ENCODE measurements around the gene ESRRA. TPM values are rescaled to one million over a fixed set of nuclear protein-coding genes. Genes with fewer than 3 reads are reported as not detected.
A peak's percentile ranks its signal among the peaks of the same experiment; 100 is the strongest.

Gene ESRRA
- total RNA-seq, 4 donors from 2014 or later, result 63.5 to 95.8 (median 76.1) TPM

GRCh38 chr11:64299847-64300648, 5.3 kb upstream of the ESRRA start, which contains the start of gene CATSPERZ:
Gene CATSPERZ, plus strand, starts transcription at chr11:64300358. Its CDS starts 53 bp downstream, at chr11:64300411.
- intact Hi-C loops (cut with DNase I), result loop anchor here (5.0 kb wide), 2 partner anchors 33 to 98 kb away; no protein-coding TSS in a partner anchor
- Histone ChIP-seq H3K27me3 (peaks cover 7 to 84% (median 49%) of the 10 kb centered on the region in 4 donors), H3K4me1 (peaks cover 28 to 50% (median 45%) of the 10 kb centered on the region in 4 donors), H3K27ac (replicated peaks in 1 of 4) (peak within 1 kb of the TSS in 3 of 4 donors; percentile 23 to 57 (median 52)), H3K4me3 (peak within 1 kb of the TSS; percentile 52 to 61 (median 53)), H3K36me3 (no peaks in the 10 kb centered on the region), H3K9me3 (no peaks in the 10 kb centered on the region)
- 22% methylated on average over 37 of the region's 54 CpGs for WGBS
- TF ChIP-seq POLR2A (IDR thresholded peaks at IDR 0.05; ENCODE audit: low read depth) (no peak), EP300 (IDR thresholded peaks at IDR 0.05) (no peak)
- DNase-seq (ENCODE audit: extremely low spot score), result no peak

GRCh38 chr11:64303109-64304031, 2.0 kb upstream of the ESRRA start:
- Histone ChIP-seq H3K36me3 (no peaks in the 10 kb centered on the region), H3K9me3 (no peaks in the 10 kb centered on the region), H3K27ac (replicated peaks in 1 of 4) (peak overlapping the region; percentile 86 to 98 (median 92)), H3K27me3 (peaks cover 3 to 50% (median 22%) of the 10 kb centered on the region in 4 donors), H3K4me1 (peaks cover 37 to 70% (median 65%) of the 10 kb centered on the region in 4 donors), H3K4me3 (peak overlapping the region in 3 of 4 donors; percentile 69 to 79 (median 77))
- no peak for TF ChIP-seq POLR2A (IDR thresholded peaks at IDR 0.05; ENCODE audit: low read depth)
- no peak for TF ChIP-seq EP300 (IDR thresholded peaks at IDR 0.05)
- TF ChIP-seq, protein P1, sequence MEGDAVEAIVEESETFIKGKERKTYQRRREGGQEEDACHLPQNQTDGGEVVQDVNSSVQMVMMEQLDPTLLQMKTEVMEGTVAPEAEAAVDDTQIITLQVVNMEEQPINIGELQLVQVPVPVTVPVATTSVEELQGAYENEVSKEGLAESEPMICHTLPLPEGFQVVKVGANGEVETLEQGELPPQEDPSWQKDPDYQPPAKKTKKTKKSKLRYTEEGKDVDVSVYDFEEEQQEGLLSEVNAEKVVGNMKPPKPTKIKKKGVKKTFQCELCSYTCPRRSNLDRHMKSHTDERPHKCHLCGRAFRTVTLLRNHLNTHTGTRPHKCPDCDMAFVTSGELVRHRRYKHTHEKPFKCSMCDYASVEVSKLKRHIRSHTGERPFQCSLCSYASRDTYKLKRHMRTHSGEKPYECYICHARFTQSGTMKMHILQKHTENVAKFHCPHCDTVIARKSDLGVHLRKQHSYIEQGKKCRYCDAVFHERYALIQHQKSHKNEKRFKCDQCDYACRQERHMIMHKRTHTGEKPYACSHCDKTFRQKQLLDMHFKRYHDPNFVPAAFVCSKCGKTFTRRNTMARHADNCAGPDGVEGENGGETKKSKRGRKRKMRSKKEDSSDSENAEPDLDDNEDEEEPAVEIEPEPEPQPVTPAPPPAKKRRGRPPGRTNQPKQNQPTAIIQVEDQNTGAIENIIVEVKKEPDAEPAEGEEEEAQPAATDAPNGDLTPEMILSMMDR (IDR thresholded peaks at IDR 0.05), result no peak
- no peak for TF ChIP-seq POLR2AphosphoS5 (IDR thresholded peaks at IDR 0.05)
- intact Hi-C loops (cut with DNase I), result loop anchor here (5.0 kb wide), 1 partner anchor 36 kb away; no protein-coding TSS in a partner anchor
- DNase-seq (ENCODE audit: extremely low spot score), result no peak
- WGBS, result 81% methylated on average over 9 of the region's 13 CpGs

GRCh38 chr11:64304032-64304315, 1.4 kb upstream of the ESRRA start:
- intact Hi-C loops (cut with DNase I), result loop anchor here (5.0 kb wide), 1 partner anchor 37 kb away; no protein-coding TSS in a partner anchor
- Histone ChIP-seq H3K27ac (replicated peaks in 1 of 4) (peak overlapping the region; percentile 86 to 98 (median 92)), H3K4me3 (peak overlapping the region; percentile 69 to 84 (median 78)), H3K27me3 (peaks cover 0 to 44% (median 19%) of the 10 kb centered on the region in 4 donors), H3K36me3 (peaks cover 0 to 2% (median 0%) of the 10 kb centered on the region in 4 donors), H3K9me3 (no peaks in the 10 kb centered on the region), H3K4me1 (peaks cover 36 to 66% (median 63%) of the 10 kb centered on the region in 4 donors)
- WGBS, result 53% methylated on average over 3 of the region's 5 CpGs
- TF ChIP-seq EP300 (IDR thresholded peaks at IDR 0.05), result no peak
- TF ChIP-seq, protein P1 (IDR thresholded peaks at IDR 0.05), result no peak
- TF ChIP-seq POLR2AphosphoS5 (IDR thresholded peaks at IDR 0.05), result no peak
- TF ChIP-seq POLR2A (IDR thresholded peaks at IDR 0.05; ENCODE audit: low read depth), result no peak
- DNase-seq (ENCODE audit: extremely low spot score), result no peak

- Histone ChIP-seq H3K4me3 (peak overlapping the region; percentile 69 to 84 (median 78)), H3K27me3 (peaks cover 0 to 39% (median 16%) of the 10 kb centered on the region in 4 donors), H3K4me1 (peaks cover 31 to 61% (median 58%) of the 10 kb centered on the region in 4 donors), H3K9me3 (no peaks in the 10 kb centered on the region), H3K36me3 (peaks cover 0 to 5% (median 0%) of the 10 kb centered on the region in 4 donors), H3K27ac (replicated peaks in 1 of 4) (peak overlapping the region; percentile 86 to 98 (median 92))
- intact Hi-C loops (cut with DNase I), result loop anchor here (5.0 kb wide), 1 partner anchor 37 kb away; no protein-coding TSS in a partner anchor
- DNase-seq (ENCODE audit: extremely low spot score), result peak; percentile 98
- TF ChIP-seq, protein P1 (IDR thresholded peaks at IDR 0.05), result peak; percentile 82 to 88 (median 88)
- TF ChIP-seq EP300 (IDR thresholded peaks at IDR 0.05) (no peak), POLR2AphosphoS5 (IDR thresholded peaks at IDR 0.05) (peak; percentile 39 to 42), POLR2A (IDR thresholded peaks at IDR 0.05; ENCODE audit: low read depth) (no peak)
- 0% methylated on average over 30 of the region's 46 CpGs for WGBS
These were observed 830 bp upstream of the ESRRA start for GRCh38 chr11:64304316-64305072.
